Stomach (tissue), 9 donors: Measurements from ENCODE around the gene TBX4. TPM values are rescaled to one million over a fixed set of nuclear protein-coding genes. Genes with fewer than 3 reads are reported as not detected.
A peak's percentile ranks its signal among the peaks of the same experiment; 100 is the strongest.

ENCODE experiments used
- DNase-seq, 2 donors: peaks; one replicate each; pipeline versions ENCODE4 v3.0.0 to v3.0.0-alpha.2; 2013 to 2019
- H3K27ac ChIP-seq, 5 donors: fragments of 200-600 bp in 4 of 5; sonication (generic) in 4 of 5; one replicate each; pipeline ENCODE4 v1.5.1; 2013 to 2019; ENCODE audit warnings: mild to moderate bottlenecking in 1 of 5, moderate library complexity in 1 of 5
- H3K27me3 ChIP-seq, 3 donors: fragments of 200-600 bp; sonication (generic); one replicate each; pipeline ENCODE4 v1.5.1; 2017 to 2019; ENCODE audit warnings: mixed run types in 1 of 3
- H3K36me3 ChIP-seq, 4 donors: fragments of 200-600 bp; sonication (generic); 1 replicate in 3 of 4; 2 replicates in 1 of 4; pipeline ENCODE4 v1.5.1; 2016 to 2019
- H3K4me1 ChIP-seq, 4 donors: fragments of 200-600 bp; sonication (generic); one replicate each; pipeline ENCODE4 v1.5.1; 2016 to 2019
- H3K4me3 ChIP-seq, 4 donors: fragments of 200-600 bp; sonication (generic) in 3 of 4; one replicate each; pipeline ENCODE4 v1.5.1; 2016 to 2019; ENCODE audit warnings: mild to moderate bottlenecking in 1 of 4
- H3K9me3 ChIP-seq, 4 donors: fragments of 200-600 bp; sonication (generic); one replicate each; pipeline ENCODE4 v1.5.1; 2016 to 2019
- CTCF ChIP-seq, 7 experiments: fragments of 450-650 bp in 4 of 7; fragments of 200-600 bp in 3 of 7; sonication (generic) in 3 of 7; IDR thresholded peaks; one replicate each; pipeline ENCODE4 v1.5.1; 2016 to 2019; ENCODE audit warnings: antibody characterized with exemption in 7 of 7, control low read depth in 2 of 7, mild to moderate bottlenecking in 1 of 7
- EP300 ChIP-seq: sonication (generic); formaldehyde crosslinking; IDR thresholded peaks from one replicate; pipeline ENCODE4 v1.6.1; 2017; ENCODE audit warnings: antibody characterized with exemption
- POLR2A ChIP-seq, 4 donors: fragments of 450-650 bp; IDR thresholded peaks; one replicate each; pipeline ENCODE4 v1.6.1; 2016; ENCODE audit warnings: antibody characterized with exemption in 4 of 4, control low read depth in 2 of 4, mild to moderate bottlenecking in 1 of 4, moderate library complexity in 1 of 4
- POLR2AphosphoS5 ChIP-seq, 3 donors: sonication (generic); formaldehyde crosslinking; IDR thresholded peaks; one replicate each; pipeline ENCODE4 v1.6.1; 2016; ENCODE audit warnings: antibody characterized with exemption in 3 of 3
- WGBS, 5 donors: extraction: QIAGEN DNeasy Blood & Tissue Kit in 3 of 5; methylation state at CpG; one replicate each; pipeline versions ENCODE4 v1.1.5 to v1.1.7; 2013 to 2018; 5-methylcytosine and 5-hydroxymethylcytosine counted together
- intact Hi-C: fragments of 100-400 bp; cut with DNase I; formaldehyde crosslinking; loops from one replicate; pipeline ENCODE4 v1.15.1; 2023; ENCODE audit warnings: low total_unique reads
- polyA plus RNA-seq, 3 donors: library from polyadenylated mRNA; stranded (reverse); fragments of 200-250 nt; gene quantifications; one replicate each; pipeline ENCODE4 v1.2.3, GENCODE V29; 2013
- total RNA-seq, 5 donors: library from RNA; depleted of rRNA; stranded (reverse); fragments of >200 nt; gene quantifications; one replicate each; pipeline versions ENCODE4 v1.1.0 to v1.2.3, GENCODE V29; 2014 to 2016
- donor health status: healthy with polysubstance abuse.
- donor health status: Bipolar disorder and iron deficiency.
- donor health status: healthy.

TBX4 gene
- total and polyA plus RNA-seq, 8 donors, result 0.08 to 0.73 TPM; not detected in 6

- TF ChIP-seq EP300 (no peak), POLR2AphosphoS5 (IDR thresholded peaks at IDR 0.05) (no peak), CTCF (IDR thresholded peaks at IDR 0.05) (no peak), POLR2A (IDR thresholded peaks at IDR 0.05) (no peak)
- peaks cover 20 to 100% (median 87%) of the 10 kb centered on the region in 3 donors for H3K27me3 ChIP-seq
- intact Hi-C loops, result no loop called here
- H3K36me3 ChIP-seq, result peaks cover 0 to 6% (median 3%) of the 10 kb centered on the region in 4 donors
- H3K9me3 ChIP-seq, result no peaks in the 10 kb centered on the region
- peak overlapping the region in 2 of 4 donors; percentile 69 to 75 for H3K4me3 ChIP-seq
- 49 to 63% (median 62%) methylated on average over 7 to 8 of the region's 8 CpGs for WGBS, 5 donors
- H3K27ac ChIP-seq, result peak overlapping the region; percentile 31 to 85 (median 73)
- peak in 1 of 2 donors; percentile 20 for DNase-seq
- H3K4me1 ChIP-seq, result peaks cover 33 to 84% (median 76%) of the 10 kb centered on the region in 4 donors
Observed at GRCh38 chr17:61406971-61407911, 45.0 kb upstream of the TBX4 start.

GRCh38 chr17:61408151-61409041 lies 43.8 kb upstream of the TBX4 start:
- 29 to 40% (median 36%) methylated on average over 34 to 41 of the region's 41 CpGs for WGBS, 5 donors
- peak in 1 of 2 donors; percentile 27 for DNase-seq
- Histone ChIP-seq H3K36me3 (peaks cover 0 to 6% (median 3%) of the 10 kb centered on the region in 4 donors), H3K9me3 (no peaks in the 10 kb centered on the region), H3K27ac (peak overlapping the region; percentile 19 to 85 (median 73)), H3K27me3 (peaks cover 20 to 100% (median 85%) of the 10 kb centered on the region in 3 donors), H3K4me1 (peaks cover 33 to 88% (median 80%) of the 10 kb centered on the region in 4 donors), H3K4me3 (peak overlapping the region; percentile 53 to 75 (median 65))
- intact Hi-C loops, result no loop called here
- no peak for TF ChIP-seq POLR2A (IDR thresholded peaks at IDR 0.05)
- TF ChIP-seq POLR2AphosphoS5 (IDR thresholded peaks at IDR 0.05), result no peak
- no peak for TF ChIP-seq CTCF (IDR thresholded peaks at IDR 0.05)
- no peak for TF ChIP-seq EP300

GRCh38 chr17:61409301-61410112 lies 42.7 kb upstream of the TBX4 start:
- peak overlapping the region; percentile 52 to 93 (median 84) for H3K27ac ChIP-seq
- intact Hi-C loops, result loop anchor here (10.0 kb wide), 1 partner anchor 425 kb away; no protein-coding TSS in a partner anchor

More at GRCh38 chr17:61409301-61410112, 42.7 kb upstream of the TBX4 start:
- Histone ChIP-seq H3K36me3 (peaks cover 0 to 6% (median under 1%) of the 10 kb centered on the region in 4 donors), H3K4me1 (peaks cover 33 to 88% (median 72%) of the 10 kb centered on the region in 4 donors), H3K27me3 (peaks cover 10 to 100% (median 74%) of the 10 kb centered on the region in 3 donors), H3K9me3 (no peaks in the 10 kb centered on the region), H3K4me3 (peak overlapping the region; percentile 53 to 75 (median 65))
- DNase-seq, result peak; percentile 69 to 89
- peak in 3 of 7 experiments; percentile 27 to 64 (median 39) for TF ChIP-seq CTCF (IDR thresholded peaks at IDR 0.05)
- no peak for TF ChIP-seq POLR2A (IDR thresholded peaks at IDR 0.05)
- peak in 2 of 3 donors; percentile 20 to 27 for TF ChIP-seq POLR2AphosphoS5 (IDR thresholded peaks at IDR 0.05)
- 0 to 2% (median 1%) methylated on average over 53 to 71 of the region's 73 CpGs for WGBS, 5 donors
